GM18519 (cell line): ENCODE measurements around the gene MMP10.

Experiments used
- ATAC-seq: cut with Tn5 transposase; IDR thresholded peaks from one replicate; pipeline ENCODE4 v1.9.1; 2021; ENCODE audit warnings: mild to moderate bottlenecking, moderate library complexity; ENCODE audit not compliant: unreplicated experiment, low FRiP score

MMP10 gene

GRCh38 chr11:102780491-102780918, at the start of gene MMP10:
Gene MMP10, minus strand, starts transcription at chr11:102780628. Its CDS starts 37 bp downstream, at chr11:102780591.
- ATAC-seq = no peak

GRCh38 chr11:102829316-102830000, 49.0 kb upstream of the MMP10 start:
- ATAC-seq = no peak

- no peak for ATAC-seq
Observed at GRCh38 chr11:102824556-102824955, 44.1 kb upstream of the MMP10 start.

- ATAC-seq = no peak
Observed at GRCh38 chr11:102819491-102819890, 39.1 kb upstream of the MMP10 start.

GRCh38 chr11:102813484-102813883, 33.1 kb upstream of the MMP10 start:
- ATAC-seq = no peak

- no peak for ATAC-seq
Observed at GRCh38 chr11:102812188-102812587, 31.8 kb upstream of the MMP10 start.

GRCh38 chr11:102810950-102811660, 30.7 kb upstream of the MMP10 start:
- no peak for ATAC-seq

GRCh38 chr11:102809971-102810370, 29.5 kb upstream of the MMP10 start:
- ATAC-seq = no peak

- ATAC-seq = no peak
Observed at GRCh38 chr11:102807921-102808320, 27.5 kb upstream of the MMP10 start.

- no peak for ATAC-seq
Observed at GRCh38 chr11:102806296-102806695, 25.9 kb upstream of the MMP10 start.

- no peak for ATAC-seq
Observed at GRCh38 chr11:102802341-102802740, 21.9 kb upstream of the MMP10 start.

- no peak for ATAC-seq
Observed at GRCh38 chr11:102800767-102801166, 20.3 kb upstream of the MMP10 start.

GRCh38 chr11:102799681-102800340, 19.4 kb upstream of the MMP10 start:
- no peak for ATAC-seq

- ATAC-seq = no peak
Observed at GRCh38 chr11:102798012-102798746, 17.8 kb upstream of the MMP10 start, which contains the start of gene MMP1. Gene MMP1, minus strand, starts transcription at chr11:102798160. Its CDS starts 68 bp downstream, at chr11:102798092.

- peak; percentile 96 for ATAC-seq
Observed at GRCh38 chr11:102794382-102794781, 14.0 kb upstream of the MMP10 start.

GRCh38 chr11:102793677-102794290, 13.4 kb upstream of the MMP10 start:
- ATAC-seq = no peak

- no peak for ATAC-seq
Observed at GRCh38 chr11:102792604-102793003, 12.2 kb upstream of the MMP10 start.

- ATAC-seq = no peak
Observed at GRCh38 chr11:102791271-102792036, 11.0 kb upstream of the MMP10 start.

GRCh38 chr11:102788334-102788995, 8.0 kb upstream of the MMP10 start:
- ATAC-seq = no peak
